ENCODE data around the gene PHACTR3. TPM values are rescaled to one million over a fixed set of nuclear protein-coding genes. Genes with fewer than 3 reads are reported as not detected.

The PHACTR3 gene
- polyA plus RNA-seq, 1 donor (not counting 4 experiments of a cell fraction or from before 2014, with no cell fraction given), result 2.6 TPM

- Histone ChIP-seq H3K27ac (ENCODE audit: control insufficient read depth, insufficient read depth, low read length) (no peak overlapping the region), H3K9me3 (ENCODE audit: control insufficient read depth, low read depth, low read length) (peaks cover 3% of the 10 kb centered on the region), H3K36me3 (ENCODE audit: control insufficient read depth in 2 of 2, extremely low read depth in 1 of 2, insufficient read depth in 2 of 2, low read length in 2 of 2) (no peaks in the 10 kb centered on the region), H3K9ac (ENCODE audit: control insufficient read depth, extremely low read depth, insufficient read depth, low read length) (no peak overlapping the region), H3K4me2 (ENCODE audit: control insufficient read depth, extremely low read depth, insufficient read depth, low read depth, low read length) (no peak overlapping the region), H3K4me3 (ENCODE audit: control insufficient read depth in 2 of 3, extremely low read depth in 1 of 3, insufficient read depth in 2 of 3, low read depth in 1 of 3, low read length in 3 of 3) (no peak overlapping the region), H3K4me1 (ENCODE audit: control insufficient read depth, extremely low read depth, insufficient read depth, low read length) (no peaks in the 10 kb centered on the region), H3K9me1 (ENCODE audit: control insufficient read depth, extremely low read depth, insufficient read depth, low read length) (no peaks in the 10 kb centered on the region), H2AFZ (ENCODE audit: control insufficient read depth, low read length) (no peak overlapping the region), H3K79me2 (ENCODE audit: control insufficient read depth, insufficient read depth, low read length) (no peaks in the 10 kb centered on the region), H3K27me3 (ENCODE audit: control insufficient read depth, extremely low read depth, insufficient read depth, low read length) (peaks cover 4% of the 10 kb centered on the region), H4K20me1 (ENCODE audit: control insufficient read depth, extremely low read depth, insufficient read depth, low read length) (no peaks in the 10 kb centered on the region)
- DNase-seq (ENCODE audit: low read depth, low spot score), result no peak
- no peak for FAIRE-seq
- dilution Hi-C loops (cut with MboI; ENCODE audit: extremely low pct_ligation_motif_present, low sequenced_read_pairs), result no loop called here
- TF ChIP-seq EZH2 (IDR thresholded peaks at IDR 0.05; ENCODE audit: low read length), result no peak
- TF ChIP-seq CTCF (optimal IDR thresholded peaks at IDR 0.05 in 1 of 3, IDR thresholded peaks at IDR 0.05 in 1 of 3, conservative IDR thresholded peaks at IDR 0.05 in 1 of 3; ENCODE audit: extremely low read depth in 1 of 3, insufficient read depth in 2 of 3, low read length in 3 of 3), result no peak
Observed at GRCh38 chr20:59802471-59803221, 198.3 kb downstream of the PHACTR3 start.

- Histone ChIP-seq H3K27me3 (ENCODE audit: control insufficient read depth, extremely low read depth, insufficient read depth, low read length) (peaks cover 4% of the 10 kb centered on the region), H3K36me3 (ENCODE audit: control insufficient read depth in 2 of 2, extremely low read depth in 1 of 2, insufficient read depth in 2 of 2, low read length in 2 of 2) (no peaks in the 10 kb centered on the region), H3K9ac (ENCODE audit: control insufficient read depth, extremely low read depth, insufficient read depth, low read length) (no peak overlapping the region), H3K4me3 (ENCODE audit: control insufficient read depth in 2 of 3, extremely low read depth in 1 of 3, insufficient read depth in 2 of 3, low read depth in 1 of 3, low read length in 3 of 3) (no peak overlapping the region), H2AFZ (ENCODE audit: control insufficient read depth, low read length) (no peak overlapping the region), H3K9me1 (ENCODE audit: control insufficient read depth, extremely low read depth, insufficient read depth, low read length) (no peaks in the 10 kb centered on the region), H3K4me2 (ENCODE audit: control insufficient read depth, extremely low read depth, insufficient read depth, low read depth, low read length) (no peak overlapping the region), H3K4me1 (ENCODE audit: control insufficient read depth, extremely low read depth, insufficient read depth, low read length) (no peaks in the 10 kb centered on the region), H3K27ac (ENCODE audit: control insufficient read depth, insufficient read depth, low read length) (no peak overlapping the region), H3K9me3 (ENCODE audit: control insufficient read depth, low read depth, low read length) (peaks cover 3% of the 10 kb centered on the region), H3K79me2 (ENCODE audit: control insufficient read depth, insufficient read depth, low read length) (no peaks in the 10 kb centered on the region), H4K20me1 (ENCODE audit: control insufficient read depth, extremely low read depth, insufficient read depth, low read length) (no peaks in the 10 kb centered on the region)
- no peak for DNase-seq (ENCODE audit: low read depth, low spot score)
- TF ChIP-seq CTCF (optimal IDR thresholded peaks at IDR 0.05 in 1 of 3, IDR thresholded peaks at IDR 0.05 in 1 of 3, conservative IDR thresholded peaks at IDR 0.05 in 1 of 3; ENCODE audit: extremely low read depth in 1 of 3, insufficient read depth in 2 of 3, low read length in 3 of 3), result no peak
- no peak for TF ChIP-seq EZH2 (IDR thresholded peaks at IDR 0.05; ENCODE audit: low read length)
- no peak for FAIRE-seq
- dilution Hi-C loops (cut with MboI; ENCODE audit: extremely low pct_ligation_motif_present, low sequenced_read_pairs), result no loop called here
Observed at GRCh38 chr20:59804347-59804746, 200.0 kb downstream of the PHACTR3 start.
